Measurements from ENCODE around the gene ARHGEF16. TPM values are rescaled to one million over a fixed set of nuclear protein-coding genes. Genes with fewer than 3 reads are reported as not detected.

The ARHGEF16 gene
- total and polyA plus RNA-seq, 2 donors: 1.4 to 2.3 TPM

GRCh38 chr1:3472906-3473305, 18.4 kb downstream of the ARHGEF16 start:
- Histone ChIP-seq H3K4me3 (ENCODE audit: low read length in 2 of 2) (no peak overlapping the region), H3K27me3 (ENCODE audit: control insufficient read depth in 2 of 2, insufficient read depth in 1 of 2, low read length in 1 of 2) (no peaks in the 10 kb centered on the region), H3K36me3 (ENCODE audit: control insufficient read depth in 2 of 2, insufficient read depth in 2 of 2, low read length in 1 of 2) (no peaks in the 10 kb centered on the region), H3K9me3 (ENCODE audit: control insufficient read depth in 2 of 2, insufficient read depth in 1 of 2, low read length in 1 of 2) (no peaks in the 10 kb centered on the region), H3K4me1 (ENCODE audit: control insufficient read depth in 2 of 2, insufficient read depth in 2 of 2, low read length in 2 of 2) (peaks cover 0 to 2% of the 10 kb centered on the region in 2 donors), H3K27ac (ENCODE audit: low read depth in 1 of 2, low read length in 1 of 2) (no peak overlapping the region)
- DNase-seq (ENCODE audit: low read depth in 6 of 9, low spot score in 9 of 9): no peak
- 93% methylated on average over 17 of the region's 17 CpGs for WGBS

GRCh38 chr1:3473381-3473844, 18.9 kb downstream of the ARHGEF16 start:
- DNase-seq (ENCODE audit: low read depth in 6 of 9, low spot score in 9 of 9): no peak
- no peaks in the 10 kb centered on the region for H3K36me3 ChIP-seq (ENCODE audit: control insufficient read depth in 2 of 2, insufficient read depth in 2 of 2, low read length in 1 of 2)
- WGBS: 93% methylated on average over 20 of the region's 20 CpGs
- no peak overlapping the region for H3K27ac ChIP-seq (ENCODE audit: low read depth in 1 of 2, low read length in 1 of 2)
- H3K27me3 ChIP-seq (ENCODE audit: control insufficient read depth in 2 of 2, insufficient read depth in 1 of 2, low read length in 1 of 2): no peaks in the 10 kb centered on the region
- H3K4me1 ChIP-seq (ENCODE audit: control insufficient read depth in 2 of 2, insufficient read depth in 2 of 2, low read length in 2 of 2): peaks cover 0 to 2% of the 10 kb centered on the region in 2 donors
- no peak overlapping the region for H3K4me3 ChIP-seq (ENCODE audit: low read length in 2 of 2)
- no peaks in the 10 kb centered on the region for H3K9me3 ChIP-seq (ENCODE audit: control insufficient read depth in 2 of 2, insufficient read depth in 1 of 2, low read length in 1 of 2)

- H3K27me3 ChIP-seq (ENCODE audit: control insufficient read depth in 2 of 2, insufficient read depth in 1 of 2, low read length in 1 of 2): no peaks in the 10 kb centered on the region
- peaks cover 0 to 2% of the 10 kb centered on the region in 2 donors for H3K4me1 ChIP-seq (ENCODE audit: control insufficient read depth in 2 of 2, insufficient read depth in 2 of 2, low read length in 2 of 2)
- no peak for DNase-seq (ENCODE audit: low read depth in 6 of 9, low spot score in 9 of 9)
- no peaks in the 10 kb centered on the region for H3K36me3 ChIP-seq (ENCODE audit: control insufficient read depth in 2 of 2, insufficient read depth in 2 of 2, low read length in 1 of 2)
- no peaks in the 10 kb centered on the region for H3K9me3 ChIP-seq (ENCODE audit: control insufficient read depth in 2 of 2, insufficient read depth in 1 of 2, low read length in 1 of 2)
- 96% methylated on average over 8 of the region's 8 CpGs for WGBS
- H3K27ac ChIP-seq (ENCODE audit: low read depth in 1 of 2, low read length in 1 of 2): no peak overlapping the region
- H3K4me3 ChIP-seq (ENCODE audit: low read length in 2 of 2): no peak overlapping the region
Observed at GRCh38 chr1:3474016-3474415, 19.6 kb downstream of the ARHGEF16 start.

GRCh38 chr1:3474421-3474820, 20.0 kb downstream of the ARHGEF16 start:
- Histone ChIP-seq H3K4me3 (ENCODE audit: low read length in 2 of 2) (no peak overlapping the region), H3K4me1 (ENCODE audit: control insufficient read depth in 2 of 2, insufficient read depth in 2 of 2, low read length in 2 of 2) (peaks cover 0 to 2% of the 10 kb centered on the region in 2 donors), H3K9me3 (ENCODE audit: control insufficient read depth in 2 of 2, insufficient read depth in 1 of 2, low read length in 1 of 2) (no peaks in the 10 kb centered on the region), H3K27me3 (ENCODE audit: control insufficient read depth in 2 of 2, insufficient read depth in 1 of 2, low read length in 1 of 2) (no peaks in the 10 kb centered on the region), H3K27ac (ENCODE audit: low read depth in 1 of 2, low read length in 1 of 2) (no peak overlapping the region), H3K36me3 (ENCODE audit: control insufficient read depth in 2 of 2, insufficient read depth in 2 of 2, low read length in 1 of 2) (no peaks in the 10 kb centered on the region)
- no peak for DNase-seq (ENCODE audit: low read depth in 6 of 9, low spot score in 9 of 9)
- 76% methylated on average over 10 of the region's 10 CpGs for WGBS

- H3K4me3 ChIP-seq (ENCODE audit: low read length in 2 of 2): no peak overlapping the region
- H3K27me3 ChIP-seq (ENCODE audit: control insufficient read depth in 2 of 2, insufficient read depth in 1 of 2, low read length in 1 of 2): no peaks in the 10 kb centered on the region
- H3K27ac ChIP-seq (ENCODE audit: low read depth in 1 of 2, low read length in 1 of 2): no peak overlapping the region
- H3K36me3 ChIP-seq (ENCODE audit: control insufficient read depth in 2 of 2, insufficient read depth in 2 of 2, low read length in 1 of 2): no peaks in the 10 kb centered on the region
- no peak for DNase-seq (ENCODE audit: low read depth in 6 of 9, low spot score in 9 of 9)
- 95% methylated on average over 14 of the region's 14 CpGs for WGBS
- H3K9me3 ChIP-seq (ENCODE audit: control insufficient read depth in 2 of 2, insufficient read depth in 1 of 2, low read length in 1 of 2): no peaks in the 10 kb centered on the region
- H3K4me1 ChIP-seq (ENCODE audit: control insufficient read depth in 2 of 2, insufficient read depth in 2 of 2, low read length in 2 of 2): peaks cover 0 to 2% of the 10 kb centered on the region in 2 donors
Observed at GRCh38 chr1:3475839-3476573, 21.5 kb downstream of the ARHGEF16 start.

- DNase-seq (ENCODE audit: low read depth in 6 of 9, low spot score in 9 of 9): no peak
- WGBS: 92% methylated on average over 16 of the region's 16 CpGs
- H3K9me3 ChIP-seq (ENCODE audit: control insufficient read depth in 2 of 2, insufficient read depth in 1 of 2, low read length in 1 of 2): no peaks in the 10 kb centered on the region
- H3K4me3 ChIP-seq (ENCODE audit: low read length in 2 of 2): no peak overlapping the region
- H3K36me3 ChIP-seq (ENCODE audit: control insufficient read depth in 2 of 2, insufficient read depth in 2 of 2, low read length in 1 of 2): no peaks in the 10 kb centered on the region
- no peaks in the 10 kb centered on the region for H3K4me1 ChIP-seq (ENCODE audit: control insufficient read depth in 2 of 2, insufficient read depth in 2 of 2, low read length in 2 of 2)
- no peaks in the 10 kb centered on the region for H3K27me3 ChIP-seq (ENCODE audit: control insufficient read depth in 2 of 2, insufficient read depth in 1 of 2, low read length in 1 of 2)
- H3K27ac ChIP-seq (ENCODE audit: low read depth in 1 of 2, low read length in 1 of 2): no peak overlapping the region
Observed at GRCh38 chr1:3476666-3477065, 22.2 kb downstream of the ARHGEF16 start.

- no peak overlapping the region for H3K4me3 ChIP-seq (ENCODE audit: low read length in 2 of 2)
- 74% methylated on average over 28 of the region's 28 CpGs for WGBS
- H3K36me3 ChIP-seq (ENCODE audit: control insufficient read depth in 2 of 2, insufficient read depth in 2 of 2, low read length in 1 of 2): no peaks in the 10 kb centered on the region
- no peak overlapping the region for H3K27ac ChIP-seq (ENCODE audit: low read depth in 1 of 2, low read length in 1 of 2)
- H3K27me3 ChIP-seq (ENCODE audit: control insufficient read depth in 2 of 2, insufficient read depth in 1 of 2, low read length in 1 of 2): no peaks in the 10 kb centered on the region
- no peaks in the 10 kb centered on the region for H3K4me1 ChIP-seq (ENCODE audit: control insufficient read depth in 2 of 2, insufficient read depth in 2 of 2, low read length in 2 of 2)
- no peaks in the 10 kb centered on the region for H3K9me3 ChIP-seq (ENCODE audit: control insufficient read depth in 2 of 2, insufficient read depth in 1 of 2, low read length in 1 of 2)
- no peak for DNase-seq (ENCODE audit: low read depth in 6 of 9, low spot score in 9 of 9)
Observed at GRCh38 chr1:3477241-3477995, 23.0 kb downstream of the ARHGEF16 start.

GRCh38 chr1:3478187-3478586, 23.7 kb downstream of the ARHGEF16 start:
- no peaks in the 10 kb centered on the region for H3K27me3 ChIP-seq (ENCODE audit: control insufficient read depth in 2 of 2, insufficient read depth in 1 of 2, low read length in 1 of 2)
- no peaks in the 10 kb centered on the region for H3K36me3 ChIP-seq (ENCODE audit: control insufficient read depth in 2 of 2, insufficient read depth in 2 of 2, low read length in 1 of 2)
- WGBS: 89% methylated on average over 24 of the region's 24 CpGs
- DNase-seq (ENCODE audit: low read depth in 6 of 9, low spot score in 9 of 9): no peak
- H3K9me3 ChIP-seq (ENCODE audit: control insufficient read depth in 2 of 2, insufficient read depth in 1 of 2, low read length in 1 of 2): no peaks in the 10 kb centered on the region
- H3K4me1 ChIP-seq (ENCODE audit: control insufficient read depth in 2 of 2, insufficient read depth in 2 of 2, low read length in 2 of 2): no peaks in the 10 kb centered on the region
- H3K4me3 ChIP-seq (ENCODE audit: low read length in 2 of 2): no peak overlapping the region
- no peak overlapping the region for H3K27ac ChIP-seq (ENCODE audit: low read depth in 1 of 2, low read length in 1 of 2)
